GM13977 (cell line): ENCODE data around the gene SGO2.
"Not testable (repeated sequence)": the region's sequence is repeated elsewhere in the genome, so short reads cannot be mapped to it uniquely, and the experiment has no call there.

Experiments
- DNase-seq: peaks from one replicate; pipeline ENCODE4 v3.0.0; 2012; ENCODE audit warnings: low spot score
- in situ Hi-C: fragments of 300-500 bp; cut with MboI; formaldehyde crosslinking; loops from one replicate; pipeline ENCODE4 v1.12.0; 2022; ENCODE audit warnings: low sequenced_read_pairs, low pct_unique_long_range_greater_than_20kb, mixed read lengths, inconsistent platforms; ENCODE audit not compliant: unreplicated experiment
- TF ChIP-seq, protein P1 (sequence below): IDR thresholded peaks from 2 replicates; pipeline ENCODE4 v1.5.1; 2012; ENCODE audit warnings: mild to moderate bottlenecking, control low read depth; ENCODE audit not compliant: insufficient read depth; ENCODE audit errors: extremely low read depth, missing control alignments

SGO2 gene

DNA sequence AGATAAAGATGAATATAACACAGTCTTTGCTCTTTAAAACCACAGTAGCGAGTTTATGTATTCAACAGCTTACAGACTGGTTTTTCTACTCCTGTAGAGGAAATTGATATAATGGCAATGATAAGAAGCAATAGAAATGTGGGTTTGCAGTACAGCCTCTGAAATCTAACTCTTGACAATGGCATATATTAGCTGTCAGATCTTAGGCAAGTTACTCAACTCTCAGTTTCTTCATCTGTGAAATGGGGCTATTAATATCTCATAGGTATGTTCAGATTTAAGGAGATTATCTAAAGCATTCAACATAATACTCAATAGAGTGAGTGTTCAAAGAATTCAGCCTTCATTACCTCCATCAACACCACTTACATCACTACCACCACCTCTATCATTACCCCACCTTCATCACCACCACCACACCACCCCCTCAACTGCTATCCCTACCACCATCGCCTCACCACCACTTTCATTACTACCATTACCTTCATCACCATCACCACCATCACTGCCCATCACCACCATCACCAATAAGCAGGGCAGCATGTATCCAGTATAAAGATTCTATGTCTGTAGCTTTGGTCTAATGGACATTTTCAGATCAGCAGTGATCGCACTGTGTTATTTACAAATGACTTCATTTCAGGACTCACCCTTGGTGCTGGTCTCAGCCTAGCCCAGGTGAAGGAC, 82.5 kb downstream of the SGO2 start:
- TF ChIP-seq, protein P1, sequence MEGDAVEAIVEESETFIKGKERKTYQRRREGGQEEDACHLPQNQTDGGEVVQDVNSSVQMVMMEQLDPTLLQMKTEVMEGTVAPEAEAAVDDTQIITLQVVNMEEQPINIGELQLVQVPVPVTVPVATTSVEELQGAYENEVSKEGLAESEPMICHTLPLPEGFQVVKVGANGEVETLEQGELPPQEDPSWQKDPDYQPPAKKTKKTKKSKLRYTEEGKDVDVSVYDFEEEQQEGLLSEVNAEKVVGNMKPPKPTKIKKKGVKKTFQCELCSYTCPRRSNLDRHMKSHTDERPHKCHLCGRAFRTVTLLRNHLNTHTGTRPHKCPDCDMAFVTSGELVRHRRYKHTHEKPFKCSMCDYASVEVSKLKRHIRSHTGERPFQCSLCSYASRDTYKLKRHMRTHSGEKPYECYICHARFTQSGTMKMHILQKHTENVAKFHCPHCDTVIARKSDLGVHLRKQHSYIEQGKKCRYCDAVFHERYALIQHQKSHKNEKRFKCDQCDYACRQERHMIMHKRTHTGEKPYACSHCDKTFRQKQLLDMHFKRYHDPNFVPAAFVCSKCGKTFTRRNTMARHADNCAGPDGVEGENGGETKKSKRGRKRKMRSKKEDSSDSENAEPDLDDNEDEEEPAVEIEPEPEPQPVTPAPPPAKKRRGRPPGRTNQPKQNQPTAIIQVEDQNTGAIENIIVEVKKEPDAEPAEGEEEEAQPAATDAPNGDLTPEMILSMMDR = no peak
- in situ Hi-C loops = no loop called here
- DNase-seq = no peak

DNA sequence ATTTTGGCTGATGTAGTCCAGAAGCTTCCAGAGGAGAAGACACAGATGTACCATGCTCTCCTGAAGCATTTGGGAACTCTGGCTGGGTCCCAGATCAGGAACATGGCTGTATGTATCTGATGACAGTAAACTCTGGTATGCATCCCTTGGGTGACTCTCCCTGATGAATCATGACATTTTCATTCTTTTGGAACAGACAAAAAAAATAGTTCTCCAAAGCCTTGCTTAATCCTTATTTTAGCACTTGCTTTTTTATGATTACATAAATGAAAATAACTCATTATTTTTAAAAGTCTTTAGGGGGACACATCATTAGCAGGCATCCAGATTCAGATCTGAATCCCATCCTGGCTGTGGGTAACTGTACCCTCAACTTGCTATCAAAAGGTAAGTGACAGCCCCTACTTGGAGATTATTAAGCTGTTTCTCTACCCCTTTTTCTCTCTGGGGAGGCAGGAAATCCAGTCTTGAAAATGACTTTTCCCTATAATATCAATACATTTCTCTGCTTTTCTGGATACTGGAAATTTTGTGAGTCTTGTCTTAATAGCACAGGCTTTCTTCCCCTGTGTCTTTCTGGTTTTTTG, 83.1 kb downstream of the SGO2 start:
- DNase-seq = no peak
- in situ Hi-C loops = no loop called here

DNA sequence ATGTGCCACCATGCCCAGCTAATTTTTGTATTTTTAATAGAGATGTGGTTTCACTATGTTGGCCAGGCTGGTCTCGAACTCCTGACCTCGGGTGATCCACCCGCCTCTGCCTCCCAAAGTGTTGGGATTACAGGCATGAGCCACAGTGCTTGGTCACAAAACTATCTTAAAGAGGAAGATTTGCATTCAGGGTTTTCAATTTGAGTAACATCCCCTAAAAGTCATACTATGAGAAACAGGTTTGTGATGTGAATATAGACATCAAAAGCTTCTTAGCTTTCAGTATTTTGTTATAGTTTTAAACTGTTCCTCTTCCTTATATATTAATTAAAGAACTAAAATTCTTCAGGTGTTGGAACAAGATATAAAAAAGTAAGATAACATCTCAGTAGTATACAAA, 84.2 kb downstream of the SGO2 start:
- DNase-seq, in situ Hi-C loops: not testable (repeated sequence)

More for the DNA sequence above, 83.1 kb downstream of the SGO2 start:
- TF ChIP-seq, protein P1 = no peak

DNA sequence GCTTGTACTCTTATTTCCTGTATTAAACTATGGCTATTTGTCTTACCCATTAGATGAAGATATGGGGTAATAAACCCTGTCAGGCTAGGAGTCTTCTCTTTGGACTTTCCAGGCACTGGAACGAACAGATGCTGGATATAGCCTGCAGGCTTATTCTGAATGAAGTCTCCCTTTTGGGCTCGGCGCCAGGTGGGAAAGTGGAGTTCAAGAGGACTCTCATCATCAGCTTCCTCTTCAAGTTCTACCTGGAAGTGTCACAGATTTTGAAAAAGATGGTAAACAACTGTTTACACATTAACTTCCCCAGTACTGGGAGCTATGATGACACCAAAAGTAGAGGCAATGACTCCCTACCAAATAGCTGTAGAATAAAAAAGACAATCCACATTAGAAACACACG, 87.7 kb downstream of the SGO2 start:
- TF ChIP-seq, protein P1 = no peak
- in situ Hi-C loops = no loop called here
- DNase-seq = no peak

DNA sequence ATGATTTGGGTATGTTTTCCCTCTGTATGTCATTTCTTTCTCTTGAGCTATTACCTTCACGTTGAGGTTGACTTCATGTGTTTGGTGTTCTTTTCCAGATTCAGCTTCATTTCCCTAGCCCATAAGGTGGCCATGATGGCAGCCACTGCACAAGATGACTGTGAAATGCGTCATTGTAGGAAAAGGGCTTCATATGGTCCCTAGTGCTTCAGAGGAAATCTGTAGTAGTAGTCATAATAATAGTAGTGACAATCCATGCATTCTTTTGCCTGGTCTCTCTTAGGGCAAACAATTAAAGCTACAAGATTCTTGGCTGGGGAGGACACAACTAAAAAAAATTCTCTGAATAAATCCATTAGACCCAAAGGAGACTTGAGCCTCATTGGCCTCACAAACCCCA, 88.2 kb downstream of the SGO2 start:
- TF ChIP-seq, protein P1 = no peak
- in situ Hi-C loops = no loop called here
- no peak for DNase-seq

DNA sequence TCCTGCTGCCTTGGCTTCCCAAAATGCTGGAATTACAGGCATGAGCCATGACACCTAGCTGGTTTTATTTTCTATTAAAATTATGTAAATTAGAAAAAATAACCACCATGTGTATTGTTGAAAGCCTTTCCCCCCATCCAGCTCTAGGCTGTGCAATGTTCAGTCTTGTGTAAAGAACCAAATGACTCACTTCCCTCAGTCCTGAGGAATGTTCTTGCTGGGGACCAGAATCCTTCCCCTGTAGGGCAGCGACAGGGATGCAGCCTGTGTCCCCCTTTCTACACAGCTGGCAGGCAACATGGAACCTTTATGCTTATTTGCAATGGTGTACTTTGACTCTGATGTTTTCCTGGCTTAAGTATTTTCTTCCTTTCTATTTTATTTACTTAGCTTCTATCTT, 89.2 kb downstream of the SGO2 start:
- in situ Hi-C loops = no loop called here
- DNase-seq = no peak
- TF ChIP-seq, protein P1 = no peak

DNA sequence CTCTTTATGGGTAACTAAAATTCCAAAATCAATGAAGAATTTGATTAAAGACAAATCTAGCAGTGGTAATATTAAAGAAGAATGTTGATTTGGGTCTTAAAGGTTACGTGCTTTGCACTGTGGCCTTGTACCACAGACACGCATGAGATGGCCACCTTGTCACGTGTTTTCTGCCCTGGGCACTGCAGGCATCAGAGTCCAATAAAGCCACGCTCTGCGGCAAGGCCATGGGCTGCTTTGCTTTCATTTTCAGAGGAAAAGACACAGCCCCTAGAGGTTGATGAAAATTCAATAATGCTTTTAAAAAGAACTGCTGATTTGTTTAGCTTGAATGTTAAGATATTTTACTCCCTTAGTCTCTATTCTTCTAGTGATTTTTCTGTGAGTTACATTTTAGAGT, 90.2 kb downstream of the SGO2 start:
- TF ChIP-seq, protein P1 = no peak
- in situ Hi-C loops = no loop called here
- DNase-seq = no peak
